HCT116 (cell line): ENCODE measurements around the gene BCL2L2.

Source experiments
- CTCF ChIP-seq, 3 experiments: fragments of 200-600 bp in 1 of 3; sonication (generic) in 1 of 3; IDR thresholded peaks in 2 of 3; conservative IDR thresholded peaks in 1 of 3; 2 replicates each; pipeline ENCODE4 v1.5.1; 2012 to 2017; ENCODE audit warnings: low read depth in 2 of 3, low read length in 2 of 3, antibody characterized with exemption in 1 of 3, borderline replicate concordance in 1 of 3, control low read depth in 1 of 3, mild to moderate bottlenecking in 1 of 3, mixed read lengths in 1 of 3, mixed run types in 1 of 3, moderate library complexity in 1 of 3; ENCODE audit not compliant: insufficient read depth in 1 of 3
- EZH2phosphoT487 ChIP-seq: fragments of 200-600 bp; IDR thresholded peaks from 2 replicates; pipeline ENCODE4 v1.6.1; 2018; ENCODE audit warnings: antibody characterized with exemption, borderline replicate concordance
- ZBTB33 ChIP-seq: IDR thresholded peaks from 2 replicates; pipeline ENCODE4 v1.6.1; 2011; ENCODE audit warnings: mild to moderate bottlenecking, low read length, moderate library complexity; ENCODE audit not compliant: insufficient replicate concordance; ENCODE audit errors: extremely low read depth

GRCh38 chr14:23307146-23307530 is 505 bp downstream of the BCL2L2 start:
- TF ChIP-seq CTCF (IDR thresholded peaks at IDR 0.05 in 2 of 3, conservative IDR thresholded peaks at IDR 0.05 in 1 of 3; ENCODE audit: borderline replicate concordance in 1 of 3, insufficient read depth in 1 of 3, low read depth in 2 of 3, low read length in 2 of 3) (no peak), EZH2phosphoT487 (no peak), ZBTB33 (no peak)
